ENCODE results near the gene NINL.

DNA sequence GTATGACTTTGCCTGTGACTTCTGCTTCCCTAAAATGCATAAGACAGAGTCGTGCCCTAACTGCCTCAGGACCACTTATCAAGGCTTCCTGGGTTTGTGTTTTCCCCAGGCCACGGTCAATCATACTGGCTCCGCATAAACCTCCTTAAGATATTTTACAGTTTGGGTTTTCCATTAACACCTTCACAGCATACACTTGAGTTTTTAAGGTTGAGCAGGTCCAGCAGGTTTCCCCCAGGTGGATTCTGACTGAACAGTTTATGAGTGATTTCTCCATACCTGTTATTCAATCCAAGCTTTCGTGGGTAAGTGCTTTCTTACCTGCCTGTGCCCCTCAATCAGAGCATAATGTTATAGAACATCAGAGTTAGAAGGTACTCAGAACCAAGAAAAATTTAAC lies 39.3 kb downstream of the NINL start:
- TF ChIP-seq, protein P1, sequence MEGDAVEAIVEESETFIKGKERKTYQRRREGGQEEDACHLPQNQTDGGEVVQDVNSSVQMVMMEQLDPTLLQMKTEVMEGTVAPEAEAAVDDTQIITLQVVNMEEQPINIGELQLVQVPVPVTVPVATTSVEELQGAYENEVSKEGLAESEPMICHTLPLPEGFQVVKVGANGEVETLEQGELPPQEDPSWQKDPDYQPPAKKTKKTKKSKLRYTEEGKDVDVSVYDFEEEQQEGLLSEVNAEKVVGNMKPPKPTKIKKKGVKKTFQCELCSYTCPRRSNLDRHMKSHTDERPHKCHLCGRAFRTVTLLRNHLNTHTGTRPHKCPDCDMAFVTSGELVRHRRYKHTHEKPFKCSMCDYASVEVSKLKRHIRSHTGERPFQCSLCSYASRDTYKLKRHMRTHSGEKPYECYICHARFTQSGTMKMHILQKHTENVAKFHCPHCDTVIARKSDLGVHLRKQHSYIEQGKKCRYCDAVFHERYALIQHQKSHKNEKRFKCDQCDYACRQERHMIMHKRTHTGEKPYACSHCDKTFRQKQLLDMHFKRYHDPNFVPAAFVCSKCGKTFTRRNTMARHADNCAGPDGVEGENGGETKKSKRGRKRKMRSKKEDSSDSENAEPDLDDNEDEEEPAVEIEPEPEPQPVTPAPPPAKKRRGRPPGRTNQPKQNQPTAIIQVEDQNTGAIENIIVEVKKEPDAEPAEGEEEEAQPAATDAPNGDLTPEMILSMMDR (conservative IDR thresholded peaks at IDR 0.05 in 1 of 2, IDR thresholded peaks at IDR 0.05 in 1 of 2; ENCODE audit: extremely low read depth in 1 of 2, insufficient read depth in 1 of 2, low read depth in 1 of 2, low read length in 2 of 2): no peak
- TF ChIP-seq EZH2 (IDR thresholded peaks at IDR 0.05; ENCODE audit: borderline replicate concordance, low read length): no peak
